Mucosa of descending colon (tissue), 3 donors: ENCODE results near the gene FOXL3. TPM values are rescaled to one million over a fixed set of nuclear protein-coding genes. Genes with fewer than 3 reads are reported as not detected.

ENCODE experiments used
- ATAC-seq: fragments of 200-7000 bp; cut with Tn5 transposase; one replicate; pipeline ENCODE4 v1.9.1; 2020; ENCODE audit warnings: mild to moderate bottlenecking, moderate library complexity
- DNase-seq, 3 donors: peaks; one replicate each; pipeline ENCODE4 v3.0.0-alpha.2; 2020
- H3K36me3 ChIP-seq: fragments of 200-600 bp; one replicate; pipeline ENCODE4 v1.8.0; 2021; ENCODE audit warnings: low read depth, mild to moderate bottlenecking
- H3K4me1 ChIP-seq: fragments of 200-600 bp; one replicate; pipeline ENCODE4 v1.8.0; 2021; ENCODE audit warnings: low read depth, mild to moderate bottlenecking
- H3K4me3 ChIP-seq: fragments of 200-600 bp; one replicate; pipeline ENCODE4 v1.8.0; 2021; ENCODE audit warnings: mild to moderate bottlenecking
- H3K9me3 ChIP-seq: fragments of 200-600 bp; one replicate; pipeline ENCODE4 v1.8.0; 2021; ENCODE audit warnings: mild to moderate bottlenecking
- CTCF ChIP-seq: fragments of 200-600 bp; IDR thresholded peaks from one replicate; pipeline ENCODE4 v1.8.0; 2022; ENCODE audit warnings: antibody characterized with exemption, mild to moderate bottlenecking
- intact Hi-C, 2 donors: fragments of 100-400 bp; cut with DNase I in 1 of 2; cut with micrococcal nuclease in 1 of 2; formaldehyde crosslinking; loops; one replicate each; pipeline versions ENCODE4 v1.11.0 to v1.11.1; 2022; cut with DNase I, micrococcal nuclease
- total RNA-seq, 3 donors: library from RNA; stranded (reverse); fragmentation: NEBNext Ultra II Directional in 2 of 3; extraction: Animal tissue kit (Norgen Biotek cat#: 25700) in 2 of 3; gene quantifications; one replicate each; pipeline versions ENCODE4 v1.2.1 to v1.2.4, GENCODE V29; 2021 to 2023
- donor health status: DM: no; HTN: no; CAD: no; lungs with moderate emphysema.
- donor health status: DM: no; HTN: no; CAD: no.
- donor health status: DM: no; HTN: yes; CAD: no.

Gene FOXL3
- total RNA-seq, 3 donors from 2014 or later: 0.43 TPM; not detected in 2

- Histone ChIP-seq H3K9me3 (no peaks in the 10 kb centered on the region), H3K4me3 (no peak overlapping the region), H3K4me1 (no peaks in the 10 kb centered on the region), H3K36me3 (no peaks in the 10 kb centered on the region)
- intact Hi-C loops: no loop called here
- peak; percentile 87 for ATAC-seq
- DNase-seq: peak in 2 of 3 donors; percentile 76 to 88
- no peak for TF ChIP-seq CTCF
Measured at GRCh38 chr7:284762-285722, 4.9 kb upstream of the FOXL3 start.

- no peak for TF ChIP-seq CTCF
- ATAC-seq: peak; percentile 52
- intact Hi-C loops: no loop called here
- H3K9me3 ChIP-seq: no peaks in the 10 kb centered on the region
- H3K4me1 ChIP-seq: peaks cover 2% of the 10 kb centered on the region
- H3K4me3 ChIP-seq: no peak overlapping the region
- H3K36me3 ChIP-seq: no peaks in the 10 kb centered on the region
- DNase-seq: peak in 2 of 3 donors; percentile 47 to 65
Measured at GRCh38 chr7:285731-286130, 4.2 kb upstream of the FOXL3 start.

- intact Hi-C loops: no loop called here
- Histone ChIP-seq H3K9me3 (no peaks in the 10 kb centered on the region), H3K4me3 (no peak overlapping the region), H3K36me3 (no peaks in the 10 kb centered on the region), H3K4me1 (peaks cover 2% of the 10 kb centered on the region)
- DNase-seq (peak in 2 of 3 donors; percentile 32 to 36), ATAC-seq (no peak)
- no peak for TF ChIP-seq CTCF
Measured at GRCh38 chr7:286266-286665, 3.7 kb upstream of the FOXL3 start.

- ATAC-seq: no peak
- intact Hi-C loops: no loop called here
Measured at GRCh38 chr7:288671-289101, 1.3 kb upstream of the FOXL3 start.

GRCh38 chr7:289209-289755 lies 688 bp upstream of the FOXL3 start:
- H3K4me1 ChIP-seq: peaks cover 2% of the 10 kb centered on the region
- ATAC-seq (no peak), DNase-seq (peak in 2 of 3 donors; percentile 32 to 40)
- intact Hi-C loops: no loop called here
- no peaks in the 10 kb centered on the region for H3K9me3 ChIP-seq
- no peak overlapping the region for H3K4me3 ChIP-seq
- no peaks in the 10 kb centered on the region for H3K36me3 ChIP-seq
- TF ChIP-seq CTCF: no peak

More at GRCh38 chr7:288671-289101, 1.3 kb upstream of the FOXL3 start:
- no peak overlapping the region for H3K4me3 ChIP-seq
- peak in 2 of 3 donors; percentile 29 to 54 for DNase-seq
- no peak for TF ChIP-seq CTCF
- H3K9me3 ChIP-seq: no peaks in the 10 kb centered on the region
- H3K4me1 ChIP-seq: peaks cover 2% of the 10 kb centered on the region
- H3K36me3 ChIP-seq: no peaks in the 10 kb centered on the region
